Panc1 (cell line): ENCODE results near the gene HUS1B.

ENCODE experiments used
- POLR2AphosphoS5 ChIP-seq: IDR thresholded peaks from 2 replicates; pipeline ENCODE4 v1.6.1; 2012; ENCODE audit warnings: mild to moderate bottlenecking, low read depth, low read length, moderate library complexity
- TCF7L2 ChIP-seq: IDR thresholded peaks from 2 replicates; pipeline ENCODE4 v1.6.1; 2011; ENCODE audit warnings: mild to moderate bottlenecking, low read depth, low read length, inconsistent platforms
- TF ChIP-seq, protein P1 (sequence below), 2 experiments: IDR thresholded peaks; 2 replicates each; pipeline ENCODE4 v1.6.1; 2011 to 2012; ENCODE audit warnings: low read depth in 2 of 2, control low read depth in 1 of 2, low read length in 1 of 2, mild to moderate bottlenecking in 1 of 2, moderate library complexity in 1 of 2; ENCODE audit not compliant: insufficient read depth in 1 of 2
- TF ChIP-seq, protein P2 (sequence below): fragments of 450-650 bp; IDR thresholded peaks from 2 replicates; pipeline ENCODE4 v1.5.1; 2017; ENCODE audit warnings: mild to moderate bottlenecking

DNA sequence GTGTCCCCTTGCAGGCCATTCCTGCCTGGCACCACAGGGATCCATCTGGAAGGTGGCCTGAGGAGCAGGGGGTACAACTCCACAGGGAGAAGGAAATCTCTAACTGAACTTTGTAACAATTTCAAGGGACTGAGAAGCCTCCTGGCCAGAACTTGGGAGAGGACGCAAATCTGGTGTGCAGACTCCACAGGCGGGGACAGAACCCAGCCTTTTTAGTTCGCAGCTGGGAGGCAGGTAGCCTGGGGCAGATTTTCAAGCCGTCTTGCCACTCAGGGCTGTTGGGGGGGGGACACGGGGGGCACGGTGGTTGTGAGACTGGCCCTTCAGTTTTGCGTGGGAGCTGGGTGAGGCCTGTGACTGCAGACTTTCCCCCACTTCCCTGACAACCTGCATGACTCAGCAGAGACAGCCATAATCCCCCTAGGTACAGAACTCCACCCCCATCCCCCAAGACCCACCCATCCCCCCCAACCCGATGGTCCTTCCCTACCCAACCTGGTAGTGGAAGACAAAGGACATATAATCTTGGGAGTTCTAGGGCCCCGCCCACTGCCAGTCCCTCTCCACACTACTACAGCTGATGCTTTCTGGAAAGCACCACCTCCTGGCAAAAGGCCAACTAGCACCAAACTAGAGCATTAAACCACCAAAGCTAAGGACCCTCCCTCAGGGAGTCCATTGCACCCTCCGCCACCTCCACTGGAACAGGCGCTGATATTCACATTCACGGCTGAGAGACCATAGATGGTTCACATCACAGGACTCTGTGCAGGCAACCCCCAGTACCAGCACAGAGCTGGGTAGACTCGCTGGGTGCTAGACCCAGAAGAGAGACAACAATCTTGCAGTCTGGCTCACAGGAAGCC, 3.0 kb upstream of the HUS1B start:
- TF ChIP-seq TCF7L2 (no peak), POLR2AphosphoS5 (no peak)
- TF ChIP-seq, protein P1, sequence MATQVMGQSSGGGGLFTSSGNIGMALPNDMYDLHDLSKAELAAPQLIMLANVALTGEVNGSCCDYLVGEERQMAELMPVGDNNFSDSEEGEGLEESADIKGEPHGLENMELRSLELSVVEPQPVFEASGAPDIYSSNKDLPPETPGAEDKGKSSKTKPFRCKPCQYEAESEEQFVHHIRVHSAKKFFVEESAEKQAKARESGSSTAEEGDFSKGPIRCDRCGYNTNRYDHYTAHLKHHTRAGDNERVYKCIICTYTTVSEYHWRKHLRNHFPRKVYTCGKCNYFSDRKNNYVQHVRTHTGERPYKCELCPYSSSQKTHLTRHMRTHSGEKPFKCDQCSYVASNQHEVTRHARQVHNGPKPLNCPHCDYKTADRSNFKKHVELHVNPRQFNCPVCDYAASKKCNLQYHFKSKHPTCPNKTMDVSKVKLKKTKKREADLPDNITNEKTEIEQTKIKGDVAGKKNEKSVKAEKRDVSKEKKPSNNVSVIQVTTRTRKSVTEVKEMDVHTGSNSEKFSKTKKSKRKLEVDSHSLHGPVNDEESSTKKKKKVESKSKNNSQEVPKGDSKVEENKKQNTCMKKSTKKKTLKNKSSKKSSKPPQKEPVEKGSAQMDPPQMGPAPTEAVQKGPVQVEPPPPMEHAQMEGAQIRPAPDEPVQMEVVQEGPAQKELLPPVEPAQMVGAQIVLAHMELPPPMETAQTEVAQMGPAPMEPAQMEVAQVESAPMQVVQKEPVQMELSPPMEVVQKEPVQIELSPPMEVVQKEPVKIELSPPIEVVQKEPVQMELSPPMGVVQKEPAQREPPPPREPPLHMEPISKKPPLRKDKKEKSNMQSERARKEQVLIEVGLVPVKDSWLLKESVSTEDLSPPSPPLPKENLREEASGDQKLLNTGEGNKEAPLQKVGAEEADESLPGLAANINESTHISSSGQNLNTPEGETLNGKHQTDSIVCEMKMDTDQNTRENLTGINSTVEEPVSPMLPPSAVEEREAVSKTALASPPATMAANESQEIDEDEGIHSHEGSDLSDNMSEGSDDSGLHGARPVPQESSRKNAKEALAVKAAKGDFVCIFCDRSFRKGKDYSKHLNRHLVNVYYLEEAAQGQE (IDR thresholded peaks at IDR 0.05; ENCODE audit: insufficient read depth in 1 of 2, low read depth in 2 of 2, low read length in 1 of 2) = no peak
- TF ChIP-seq, protein P2, sequence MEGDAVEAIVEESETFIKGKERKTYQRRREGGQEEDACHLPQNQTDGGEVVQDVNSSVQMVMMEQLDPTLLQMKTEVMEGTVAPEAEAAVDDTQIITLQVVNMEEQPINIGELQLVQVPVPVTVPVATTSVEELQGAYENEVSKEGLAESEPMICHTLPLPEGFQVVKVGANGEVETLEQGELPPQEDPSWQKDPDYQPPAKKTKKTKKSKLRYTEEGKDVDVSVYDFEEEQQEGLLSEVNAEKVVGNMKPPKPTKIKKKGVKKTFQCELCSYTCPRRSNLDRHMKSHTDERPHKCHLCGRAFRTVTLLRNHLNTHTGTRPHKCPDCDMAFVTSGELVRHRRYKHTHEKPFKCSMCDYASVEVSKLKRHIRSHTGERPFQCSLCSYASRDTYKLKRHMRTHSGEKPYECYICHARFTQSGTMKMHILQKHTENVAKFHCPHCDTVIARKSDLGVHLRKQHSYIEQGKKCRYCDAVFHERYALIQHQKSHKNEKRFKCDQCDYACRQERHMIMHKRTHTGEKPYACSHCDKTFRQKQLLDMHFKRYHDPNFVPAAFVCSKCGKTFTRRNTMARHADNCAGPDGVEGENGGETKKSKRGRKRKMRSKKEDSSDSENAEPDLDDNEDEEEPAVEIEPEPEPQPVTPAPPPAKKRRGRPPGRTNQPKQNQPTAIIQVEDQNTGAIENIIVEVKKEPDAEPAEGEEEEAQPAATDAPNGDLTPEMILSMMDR = no peak
